Tibial nerve (tissue), 4 donors: ENCODE results near the gene SLC7A4. TPM values are rescaled to one million over a fixed set of nuclear protein-coding genes. Genes with fewer than 3 reads are reported as not detected.
A peak's percentile ranks its signal among the peaks of the same experiment; 100 is the strongest.

Experiments used
- DNase-seq, 2 donors: peaks; one replicate each; pipeline ENCODE4 v3.0.0-alpha.2; 2019; ENCODE audit warnings: low spot score in 2 of 2
- H3K27ac ChIP-seq, 4 donors: fragments of 200-600 bp; sonication (generic) in 3 of 4; one replicate each; pipeline ENCODE4 v1.5.1; 2017 to 2019; ENCODE audit warnings: mild to moderate bottlenecking in 1 of 4
- H3K27me3 ChIP-seq, 2 donors: fragments of 200-600 bp; sonication (generic) in 1 of 2; one replicate each; pipeline versions ENCODE4 v1.5.1 to v1.6.0; 2017 to 2019
- H3K36me3 ChIP-seq, 3 donors: fragments of 200-600 bp; sonication (generic); one replicate each; pipeline ENCODE4 v1.5.1; 2018 to 2019
- H3K4me1 ChIP-seq, 4 donors: fragments of 200-600 bp; sonication (generic) in 3 of 4; one replicate each; pipeline ENCODE4 v1.5.1; 2017 to 2019
- H3K4me3 ChIP-seq, 4 donors: fragments of 200-600 bp; sonication (generic) in 3 of 4; one replicate each; pipeline ENCODE4 v1.5.1; 2017 to 2019; ENCODE audit warnings: mild to moderate bottlenecking in 1 of 4, moderate library complexity in 1 of 4
- H3K9me3 ChIP-seq, 4 donors: fragments of 200-600 bp; sonication (generic) in 3 of 4; one replicate each; pipeline ENCODE4 v1.5.1; 2017 to 2019
- CTCF ChIP-seq, 5 experiments: fragments of 200-600 bp in 3 of 5; fragments of 450-650 bp in 2 of 5; sonication (generic) in 3 of 5; IDR thresholded peaks; one replicate each; pipeline ENCODE4 v1.5.1; 2016 to 2019; ENCODE audit warnings: antibody characterized with exemption in 5 of 5, mild to moderate bottlenecking in 3 of 5, moderate library complexity in 2 of 5
- EP300 ChIP-seq, 2 donors: sonication (generic); formaldehyde crosslinking; IDR thresholded peaks; one replicate each; pipeline ENCODE4 v1.6.1; 2017; ENCODE audit warnings: antibody characterized with exemption in 2 of 2, mild to moderate bottlenecking in 1 of 2
- POLR2A ChIP-seq, 2 donors: fragments of 450-650 bp; IDR thresholded peaks; one replicate each; pipeline ENCODE4 v1.6.1; 2017; ENCODE audit warnings: antibody characterized with exemption in 2 of 2, mild to moderate bottlenecking in 2 of 2, moderate library complexity in 2 of 2
- WGBS, 2 donors: methylation state at CpG; one replicate each; pipeline ENCODE4 v1.1.5; 2018; 5-methylcytosine and 5-hydroxymethylcytosine counted together
- total RNA-seq, 4 donors: library from RNA; depleted of rRNA; stranded (reverse); fragments of >200 nt; gene quantifications; one replicate each; pipeline ENCODE4 v1.1.0, GENCODE V29; 2016

The SLC7A4 gene
- total RNA-seq, 4 donors from 2014 or later: 0.22 to 1.3 TPM; not detected in 2

DNA sequence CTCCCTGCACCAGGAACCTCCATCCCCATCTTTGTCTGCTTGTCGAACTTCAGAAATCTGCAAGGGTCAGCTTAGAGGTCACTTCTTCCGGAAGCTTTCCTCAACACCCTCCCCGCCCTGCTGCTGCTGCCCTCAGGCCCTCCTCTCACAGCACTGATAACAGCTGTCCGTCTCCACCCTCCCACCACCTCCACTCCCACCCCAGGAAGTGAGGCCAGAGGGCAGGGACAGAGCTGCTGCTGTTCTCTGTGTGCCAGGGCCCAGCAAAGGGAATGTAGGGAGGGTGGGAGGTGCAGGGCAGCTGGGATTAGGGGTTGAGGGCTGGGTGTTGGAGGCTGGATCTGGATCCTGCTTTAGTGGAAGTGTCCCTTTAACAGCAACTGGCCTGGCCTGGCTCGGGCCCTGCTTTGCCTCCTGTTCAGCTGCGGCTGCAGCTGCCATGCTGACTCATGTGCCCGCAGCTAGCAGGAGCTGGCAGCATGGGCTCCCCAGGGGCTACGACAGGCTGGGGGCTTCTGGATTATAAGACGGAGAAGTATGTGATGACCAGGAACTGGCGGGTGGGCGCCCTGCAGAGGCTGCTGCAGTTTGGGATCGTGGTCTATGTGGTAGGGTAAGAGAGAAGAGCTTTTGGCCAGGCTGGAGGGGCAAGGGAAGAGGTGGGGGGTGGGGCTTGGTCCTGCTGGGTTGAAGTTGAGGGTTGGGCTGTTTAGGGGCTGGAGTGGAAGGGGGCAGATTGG, 17.5 kb downstream of the SLC7A4 start, which contains the start of gene P2RX6:
Gene P2RX6, plus strand, starts transcription at position 440 of the 740 bp plus-strand sequence. Its CDS starts 10 bp downstream, at position 450.
- H3K27me3 ChIP-seq: no peaks in the 10 kb centered on the region
- H3K27ac ChIP-seq: peak within 1 kb of the TSS; percentile 41 to 86 (median 78)
- H3K4me1 ChIP-seq: peaks cover 0 to 26% (median 21%) of the 10 kb centered on the region in 4 donors
- WGBS, 2 donors: 11 to 18% methylated on average over 12 of the region's 12 CpGs
- H3K4me3 ChIP-seq: peak within 1 kb of the TSS; percentile 27 to 63 (median 49)
- no peak for DNase-seq
- no peaks in the 10 kb centered on the region for H3K9me3 ChIP-seq
- TF ChIP-seq CTCF (IDR thresholded peaks at IDR 0.05): no peak
- no peak for TF ChIP-seq EP300 (IDR thresholded peaks at IDR 0.05)
- TF ChIP-seq POLR2A (IDR thresholded peaks at IDR 0.05): no peak
- H3K36me3 ChIP-seq: no peaks in the 10 kb centered on the region

GRCh38 chr22:21014202-21014725, 18.1 kb downstream of the SLC7A4 start:
- 1% methylated on average over 35 to 38 of the region's 40 CpGs for WGBS, 2 donors

GRCh38 chr22:21013657-21014201, 18.6 kb downstream of the SLC7A4 start:
- 5 to 11% methylated on average over 18 to 24 of the region's 24 CpGs for WGBS, 2 donors
- no peak for DNase-seq
- no peak for TF ChIP-seq CTCF (IDR thresholded peaks at IDR 0.05)
- no peak for TF ChIP-seq EP300 (IDR thresholded peaks at IDR 0.05)
- TF ChIP-seq POLR2A (IDR thresholded peaks at IDR 0.05): no peak

More at GRCh38 chr22:21014202-21014725, 18.1 kb downstream of the SLC7A4 start:
- peak; percentile 54 to 57 for DNase-seq
- no peak for TF ChIP-seq POLR2A (IDR thresholded peaks at IDR 0.05)
- TF ChIP-seq EP300 (IDR thresholded peaks at IDR 0.05): no peak
- TF ChIP-seq CTCF (IDR thresholded peaks at IDR 0.05): no peak
- no peaks in the 10 kb centered on the region for H3K9me3 ChIP-seq
- peak overlapping the region; percentile 27 to 63 (median 49) for H3K4me3 ChIP-seq
- H3K27ac ChIP-seq: peak overlapping the region; percentile 41 to 86 (median 78)
- peaks cover 0 to 26% (median 21%) of the 10 kb centered on the region in 4 donors for H3K4me1 ChIP-seq
- no peaks in the 10 kb centered on the region for H3K36me3 ChIP-seq
- no peaks in the 10 kb centered on the region for H3K27me3 ChIP-seq

DNA sequence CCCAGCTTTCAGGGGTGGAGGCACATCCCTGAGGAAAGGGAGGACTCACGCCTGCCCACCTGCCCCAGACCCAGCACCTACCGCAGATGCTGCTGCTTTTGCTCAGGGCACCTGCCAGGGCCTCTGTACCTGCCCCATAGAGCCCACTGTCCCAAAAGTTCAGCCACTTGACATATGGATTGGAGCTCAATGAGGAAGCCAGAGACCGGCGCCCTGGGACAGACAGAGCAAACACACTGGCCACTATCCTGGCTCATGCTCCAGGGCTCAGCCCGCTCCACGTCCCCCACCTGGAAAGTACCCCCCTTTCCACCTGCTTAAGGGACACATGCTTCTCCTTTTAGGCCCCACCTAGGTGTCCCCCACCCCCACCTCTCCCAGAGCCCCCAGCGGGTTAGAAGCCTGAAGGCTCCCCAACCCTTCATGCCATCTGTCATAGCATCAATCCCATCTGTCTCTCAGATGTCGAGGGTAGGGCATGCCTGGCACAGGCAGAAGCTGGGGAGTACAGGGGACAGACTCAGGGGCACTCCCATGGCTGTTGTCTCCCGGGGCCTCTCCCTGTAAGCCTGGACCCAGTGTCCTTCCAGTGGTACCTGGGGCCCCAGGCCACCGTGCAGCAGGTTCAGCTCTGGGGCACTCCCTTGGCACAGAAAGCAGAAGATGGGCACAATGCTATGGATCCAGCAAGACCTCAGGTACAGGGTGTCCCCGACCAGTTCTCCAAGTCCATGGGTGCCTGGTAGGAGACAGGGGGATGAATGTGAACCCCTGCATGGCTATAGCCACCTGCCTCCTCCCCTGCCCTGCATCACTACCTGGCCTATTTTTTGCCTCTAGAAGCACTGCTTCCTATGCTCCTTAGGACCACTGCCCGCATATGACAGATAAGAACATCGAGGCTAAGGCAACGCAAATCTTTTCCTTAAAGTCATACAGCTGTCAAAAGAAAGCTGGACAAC, 19.6 kb downstream of the SLC7A4 start:
- DNase-seq: no peak
- no peaks in the 10 kb centered on the region for H3K36me3 ChIP-seq
- TF ChIP-seq EP300 (IDR thresholded peaks at IDR 0.05) (no peak), CTCF (IDR thresholded peaks at IDR 0.05) (no peak), POLR2A (IDR thresholded peaks at IDR 0.05) (no peak)
- WGBS, 2 donors: 78 to 84% methylated on average over 13 to 14 of the region's 14 CpGs
- no peaks in the 10 kb centered on the region for H3K9me3 ChIP-seq
- H3K27ac ChIP-seq: no peak overlapping the region
- peaks cover 0 to 26% (median 21%) of the 10 kb centered on the region in 4 donors for H3K4me1 ChIP-seq
- H3K27me3 ChIP-seq: no peaks in the 10 kb centered on the region
- H3K4me3 ChIP-seq: no peak overlapping the region

More at GRCh38 chr22:21013657-21014201, 18.6 kb downstream of the SLC7A4 start:
- Histone ChIP-seq H3K4me3 (peak overlapping the region; percentile 27 to 63 (median 49)), H3K4me1 (peaks cover 0 to 26% (median 21%) of the 10 kb centered on the region in 4 donors), H3K9me3 (no peaks in the 10 kb centered on the region), H3K36me3 (no peaks in the 10 kb centered on the region), H3K27me3 (no peaks in the 10 kb centered on the region), H3K27ac (peak overlapping the region; percentile 41 to 86 (median 78))
